CD4-positive, alpha-beta T cell treated with Interleukin-6 for 4 hours (primary cell): ENCODE measurements around the gene NFRKB.

Source experiments
- DNase-seq: peaks from one replicate; pipeline ENCODE4 v3.0.0-alpha.2; 2020; ENCODE audit warnings: mixed read lengths

Gene NFRKB

DNA sequence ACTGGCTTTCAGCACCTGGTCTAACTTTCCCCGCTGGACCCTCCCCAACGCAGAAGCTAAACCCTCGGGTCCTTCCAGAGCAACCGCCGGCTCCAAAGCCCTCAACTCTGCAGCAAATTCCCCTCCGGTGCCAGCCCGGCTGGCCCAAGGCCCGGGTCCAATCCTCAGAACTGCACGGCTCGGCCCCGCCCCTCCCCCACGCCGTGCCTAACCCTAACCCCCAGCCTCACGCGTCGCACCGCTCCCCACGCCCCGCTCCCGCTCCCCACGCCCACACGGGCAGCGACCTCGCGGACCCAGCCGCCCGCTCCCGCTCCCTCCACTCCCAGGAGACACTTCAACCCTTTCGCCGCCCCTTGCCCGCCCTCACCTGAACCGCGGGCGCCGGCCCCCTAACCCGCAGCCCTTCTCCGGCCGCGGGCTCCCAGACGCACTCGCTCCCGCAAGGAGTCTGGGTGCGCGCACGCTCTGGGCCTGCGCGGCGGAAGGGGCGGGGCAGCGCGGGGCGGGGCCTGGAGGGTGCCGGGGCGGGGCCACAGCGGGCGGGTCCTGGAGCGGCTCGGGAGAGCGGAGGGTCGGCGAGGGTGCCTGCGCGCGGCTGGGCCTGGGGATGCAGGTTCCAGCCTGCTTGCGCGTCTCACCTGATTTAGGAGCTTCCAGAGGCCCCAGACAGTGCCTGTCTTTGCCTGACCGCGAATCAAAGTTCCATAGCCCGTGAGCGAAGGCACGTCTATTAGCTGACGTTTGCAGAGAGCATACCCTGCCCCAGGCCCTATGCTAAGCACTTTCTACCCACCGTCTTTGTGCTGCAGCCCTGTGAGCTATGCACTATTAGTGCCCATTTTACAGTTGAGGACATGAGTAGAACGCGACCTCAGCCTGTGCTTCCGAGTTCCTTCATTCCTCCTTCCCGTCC lies at the start of gene NFRKB:
Gene NFRKB (minus strand): TSS at position 453 of the 916 bp plus-strand sequence. CDS start 2,729 bp downstream, outside the sequence.
- peak; percentile 87 for DNase-seq

DNA sequence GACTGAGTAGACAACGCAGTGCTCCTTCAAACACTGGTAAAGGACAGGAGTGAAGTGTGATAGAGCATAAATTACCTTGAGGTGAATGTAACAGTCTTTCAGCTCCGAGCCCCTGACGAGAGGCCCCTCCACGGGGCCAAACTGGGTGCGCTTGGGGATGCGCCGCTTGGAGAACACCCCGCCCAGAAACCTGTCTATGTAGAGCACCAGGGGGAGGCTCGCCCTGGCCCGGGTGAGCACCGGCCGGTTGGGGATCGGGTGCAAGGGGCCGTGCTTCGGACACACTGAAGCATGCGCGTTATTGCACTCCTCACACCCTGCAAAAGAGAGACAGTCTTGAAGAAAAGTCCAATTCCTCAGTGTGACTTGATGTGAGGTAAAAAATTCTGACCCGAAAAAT lies 49.3 kb upstream of the NFRKB start:
- DNase-seq = no peak

DNA sequence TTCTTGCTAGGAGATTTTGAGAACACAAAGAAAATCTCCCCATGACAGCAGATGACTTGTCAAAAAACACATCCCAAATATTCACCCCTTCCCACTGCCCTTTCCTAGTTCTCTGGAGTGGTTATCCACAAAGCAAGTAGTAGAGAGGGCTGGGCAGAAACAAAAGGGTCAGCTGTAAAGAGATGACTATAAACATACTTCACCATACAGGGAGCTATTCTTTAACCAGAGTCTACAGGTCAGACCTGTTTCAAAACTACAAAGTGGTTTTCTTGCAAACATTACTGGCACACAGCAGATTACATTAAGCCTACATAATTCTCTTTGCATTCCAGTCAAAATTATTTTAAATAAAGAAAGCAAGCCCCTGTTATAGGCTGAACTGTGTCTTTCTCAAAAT lies 47.7 kb upstream of the NFRKB start:
- DNase-seq = no peak

DNA sequence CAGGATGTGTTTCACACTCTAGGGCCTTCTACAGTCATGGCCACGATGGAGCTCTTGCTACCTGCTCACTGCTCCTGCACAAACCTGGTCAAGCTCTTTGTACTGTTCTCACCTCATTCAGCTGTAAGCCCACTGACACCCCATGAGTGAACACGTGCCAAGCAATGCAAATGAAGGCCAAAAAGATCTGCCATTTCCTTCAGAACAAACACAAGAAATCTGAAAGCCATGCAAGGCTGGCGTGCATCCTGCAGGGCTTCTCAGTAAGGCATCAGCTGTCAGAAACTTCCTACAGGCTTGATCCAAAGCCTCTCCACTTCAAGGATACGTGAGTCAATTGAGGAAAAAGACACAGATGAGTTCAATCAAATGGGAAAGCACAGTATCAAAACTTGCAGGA lies 44.1 kb upstream of the NFRKB start:
- DNase-seq = no peak

DNA sequence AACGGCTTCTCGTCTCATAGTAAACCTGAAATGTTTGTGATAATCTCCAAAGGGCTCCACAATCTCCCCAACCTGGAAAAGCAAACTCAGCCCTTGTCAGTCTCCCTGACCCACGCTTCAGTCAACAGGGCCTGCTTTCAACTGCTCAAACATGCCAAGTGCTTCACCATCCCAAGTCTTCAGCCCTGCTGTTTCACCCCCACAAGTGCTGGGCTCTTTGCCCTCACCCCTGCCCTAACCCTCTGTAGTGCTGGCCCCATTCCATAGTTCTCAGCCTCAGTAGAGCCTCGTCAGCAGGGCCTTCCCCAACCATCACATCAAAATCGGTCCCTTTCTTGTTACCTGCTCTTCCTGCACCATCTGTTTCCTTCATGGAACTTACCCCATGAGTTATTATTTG lies 43.4 kb upstream of the NFRKB start:
- DNase-seq = no peak

DNA sequence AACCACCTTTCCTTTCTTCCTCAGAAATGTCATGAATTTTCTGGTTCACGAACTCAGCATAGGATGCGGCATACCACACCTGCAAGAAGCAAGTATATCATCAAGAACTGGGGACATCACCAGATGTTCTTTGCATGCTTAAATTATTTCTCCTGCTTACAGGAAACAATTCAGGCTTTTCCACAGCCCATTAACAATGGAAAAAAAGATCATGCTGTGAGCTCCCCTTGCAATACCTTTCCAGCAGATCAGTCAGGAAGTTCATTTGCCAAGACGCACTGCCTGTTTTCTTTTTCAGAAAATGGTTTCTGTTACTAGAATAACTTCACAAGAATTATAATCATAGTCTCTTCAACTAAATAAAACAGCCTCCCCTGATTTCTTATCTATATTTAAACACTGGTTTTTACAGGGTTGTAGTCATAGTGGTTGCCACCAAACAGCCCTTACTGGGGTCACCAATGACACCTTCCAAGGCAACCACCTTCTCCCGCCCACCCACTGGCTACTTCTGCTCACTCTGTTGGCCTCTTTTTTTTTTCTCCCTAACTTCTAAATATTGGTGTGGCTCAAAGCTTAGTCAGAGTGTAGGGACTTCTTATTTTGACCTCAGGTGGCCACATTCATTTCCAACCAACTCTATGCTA lies 42.3 kb upstream of the NFRKB start:
- no peak for DNase-seq

DNA sequence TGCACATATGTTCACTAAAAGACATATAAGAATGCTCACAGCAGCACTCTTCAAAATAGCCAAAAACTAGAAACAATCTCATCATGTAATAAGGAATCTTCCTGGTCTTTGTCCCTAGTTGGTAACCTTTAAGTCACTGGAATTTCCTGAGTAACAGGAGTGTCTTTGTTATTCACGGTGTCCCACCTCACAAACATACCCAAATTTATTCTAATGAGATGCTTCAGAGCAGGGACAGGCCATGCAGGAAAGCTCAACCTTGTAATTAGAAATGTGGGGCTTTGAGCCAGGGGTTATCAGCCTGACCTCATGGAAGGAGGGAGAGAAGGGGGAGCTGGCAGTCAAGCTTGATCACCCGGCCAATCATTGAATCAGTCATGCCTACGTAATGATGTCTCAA lies 40.3 kb upstream of the NFRKB start:
- no peak for DNase-seq

DNA sequence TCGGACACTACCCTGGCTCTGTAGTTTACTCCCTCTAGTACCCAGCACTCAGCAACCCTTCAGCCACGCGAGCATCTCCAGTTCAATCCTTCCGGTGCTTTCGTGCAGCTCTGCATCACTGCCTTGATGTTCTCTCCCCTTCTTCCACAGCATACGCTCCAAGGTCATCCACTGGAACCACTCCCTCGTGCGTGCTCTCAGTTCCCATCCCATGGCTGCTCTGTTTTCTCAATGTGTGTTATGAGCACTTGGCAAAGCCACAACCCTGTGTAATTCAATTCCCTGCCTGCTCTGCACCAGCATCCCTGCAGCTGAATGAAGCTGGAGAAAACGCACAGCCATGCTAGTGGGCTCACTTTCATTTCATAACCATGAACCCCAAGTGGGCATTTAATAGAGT lies 38.5 kb upstream of the NFRKB start:
- no peak for DNase-seq

DNA sequence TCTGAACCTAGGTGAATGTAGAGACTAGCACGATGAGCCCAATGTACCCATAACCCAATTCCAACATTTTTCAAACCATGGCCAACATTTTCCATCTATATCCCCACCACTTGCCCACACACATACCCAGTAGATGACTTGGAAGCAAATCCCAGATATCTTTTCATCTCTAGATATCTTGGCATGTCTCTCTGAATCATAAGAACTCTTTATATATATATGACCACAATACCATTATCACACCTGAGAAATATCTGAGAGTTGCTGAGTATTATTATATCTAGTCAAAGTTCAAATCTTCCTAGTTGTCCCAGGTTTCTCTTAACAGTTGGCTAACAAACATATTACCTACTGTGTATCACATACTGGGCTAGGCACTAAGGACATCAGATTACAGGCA lies 37.9 kb upstream of the NFRKB start:
- DNase-seq = no peak

DNA sequence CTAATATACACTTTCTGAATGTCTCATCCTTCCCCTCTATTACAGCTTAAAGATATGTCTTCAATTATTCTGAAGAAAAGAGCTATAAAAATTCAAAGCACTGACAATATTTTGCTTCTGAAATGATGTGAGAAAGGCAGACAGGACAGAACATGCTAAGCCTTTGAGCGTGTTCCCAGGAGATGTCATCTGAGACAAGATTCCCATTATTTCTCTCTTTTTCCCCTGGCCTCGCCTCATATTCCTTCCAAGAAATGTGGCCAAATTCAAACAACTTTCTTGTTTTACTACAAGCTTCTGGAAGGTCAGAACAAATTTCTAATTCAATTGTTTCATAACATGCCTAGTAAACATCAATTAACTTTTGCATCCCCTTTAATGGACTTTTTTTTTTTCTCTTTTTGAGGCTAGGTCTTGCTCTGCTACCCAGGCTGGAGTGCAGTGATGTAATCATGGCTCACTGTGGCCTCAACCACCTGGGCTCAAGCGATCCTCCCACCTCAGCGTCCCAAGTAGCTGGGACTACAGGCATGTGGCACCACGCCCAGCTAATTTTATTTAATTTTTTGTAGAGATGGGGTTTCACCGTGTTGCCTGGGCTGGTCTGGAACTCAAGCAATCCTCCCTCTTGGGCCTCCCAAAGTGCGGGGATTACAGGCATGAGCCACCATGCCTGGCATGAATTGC lies 37.1 kb upstream of the NFRKB start:
- DNase-seq = no peak

DNA sequence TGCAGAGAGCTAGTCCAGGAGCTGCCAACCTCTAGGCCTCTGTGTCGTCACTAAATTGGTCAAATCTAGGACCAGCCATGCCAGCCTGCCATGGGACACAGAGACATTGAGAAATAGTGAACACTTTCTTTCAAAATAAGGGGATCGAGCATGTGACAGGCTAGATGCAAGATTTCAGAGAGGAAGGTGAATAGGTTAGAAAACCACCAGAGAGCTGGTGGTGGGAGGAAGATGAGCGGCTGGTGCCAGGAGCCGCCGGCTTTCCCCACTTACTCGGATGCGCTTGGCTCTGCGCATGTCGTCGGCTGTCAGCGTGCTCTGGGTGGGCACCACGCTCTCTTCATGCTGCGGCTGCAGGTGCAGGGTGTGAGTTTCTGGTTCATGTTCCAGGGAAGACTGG lies 35.4 kb upstream of the NFRKB start:
- DNase-seq = no peak

DNA sequence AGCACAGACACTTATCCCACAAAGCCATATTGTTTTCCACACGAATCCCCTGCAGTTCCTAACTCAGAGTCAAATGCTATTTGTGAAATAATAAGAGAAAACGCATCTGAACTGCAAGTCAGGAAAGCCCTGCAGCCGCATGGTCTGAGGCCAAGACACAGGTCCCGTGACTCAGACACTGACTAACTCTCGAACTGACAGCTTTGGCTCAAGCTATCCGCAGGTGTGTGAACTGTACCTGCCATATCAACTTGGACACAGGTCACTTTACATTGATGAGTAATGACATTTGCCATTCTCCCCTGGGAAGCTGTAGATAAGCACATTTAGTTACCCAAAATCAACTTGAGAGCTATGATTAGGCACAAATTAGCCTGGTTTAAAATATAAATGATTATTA lies 34.9 kb upstream of the NFRKB start:
- DNase-seq = no peak

DNA sequence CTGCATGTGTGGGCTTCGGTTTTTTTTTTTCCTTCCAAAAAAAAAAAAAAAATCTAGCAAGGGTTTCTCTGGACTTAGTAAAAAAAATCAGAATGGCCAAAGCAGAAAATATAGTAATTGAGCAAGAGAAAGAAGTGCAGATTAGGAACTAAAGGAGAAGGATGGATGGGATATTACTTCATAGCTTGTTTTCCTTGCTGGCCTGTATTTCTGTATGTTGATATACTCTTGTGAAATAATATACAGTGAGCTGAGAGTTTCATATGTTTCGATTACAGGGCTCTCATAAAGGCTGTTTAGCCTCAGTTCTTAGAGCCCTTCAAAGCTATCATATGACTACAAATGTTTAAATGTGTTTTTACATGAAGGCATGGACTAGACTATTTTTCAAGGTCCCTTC lies 34.3 kb upstream of the NFRKB start:
- DNase-seq = no peak

DNA sequence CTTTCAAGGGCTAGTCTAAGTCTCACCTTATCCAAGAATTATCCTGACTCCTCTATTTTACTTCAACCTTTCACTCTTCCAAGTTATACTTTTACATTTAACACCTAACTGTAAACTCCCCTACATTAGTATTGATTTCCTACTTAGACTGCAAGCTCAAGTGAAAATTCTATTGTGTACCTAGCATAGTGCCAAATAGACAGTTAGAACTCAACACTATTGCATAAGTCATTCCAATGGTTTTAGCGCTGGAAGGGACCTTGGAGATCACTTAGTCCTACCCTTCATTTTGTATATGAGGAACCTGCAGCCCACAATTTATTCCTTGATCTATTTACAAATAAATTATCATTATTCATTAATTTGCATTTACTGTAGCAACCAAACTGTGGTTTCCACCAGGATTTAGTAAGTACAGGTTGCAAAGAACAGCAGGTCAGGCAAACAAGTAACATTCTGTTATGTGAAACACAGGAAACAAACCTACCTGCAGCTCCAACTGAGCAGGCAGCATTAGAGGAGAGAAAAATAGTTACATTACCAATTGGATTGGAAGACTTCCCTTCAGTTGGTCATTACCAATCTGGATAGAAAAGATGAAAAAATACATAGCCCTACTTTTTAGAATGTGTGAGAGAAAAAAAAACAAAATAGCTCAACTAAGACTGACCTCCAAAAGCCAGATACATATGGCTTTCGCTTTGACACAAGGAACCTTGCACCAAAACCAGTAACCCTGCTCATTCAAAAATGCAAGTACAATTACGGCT lies 33.7 kb upstream of the NFRKB start:
- no peak for DNase-seq

DNA sequence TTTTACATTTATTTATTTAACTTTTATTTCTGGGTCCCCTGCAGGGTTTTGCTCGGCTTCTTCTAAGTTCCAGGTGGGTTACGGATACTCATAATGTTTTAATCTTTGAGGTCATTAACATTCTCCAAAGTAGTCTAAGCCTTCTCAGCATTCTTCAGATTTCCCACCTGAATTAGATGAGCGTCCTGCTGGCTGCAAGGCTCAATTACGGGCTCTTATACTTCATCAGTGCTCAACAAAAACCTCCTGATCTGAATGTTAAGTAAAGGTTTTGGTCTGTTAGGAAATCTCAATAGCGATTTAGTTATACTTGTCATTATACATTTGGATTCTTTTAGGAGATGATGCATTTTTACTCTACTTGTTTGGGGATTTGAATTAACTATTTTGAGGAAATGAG lies 27.3 kb upstream of the NFRKB start:
- no peak for DNase-seq

DNA sequence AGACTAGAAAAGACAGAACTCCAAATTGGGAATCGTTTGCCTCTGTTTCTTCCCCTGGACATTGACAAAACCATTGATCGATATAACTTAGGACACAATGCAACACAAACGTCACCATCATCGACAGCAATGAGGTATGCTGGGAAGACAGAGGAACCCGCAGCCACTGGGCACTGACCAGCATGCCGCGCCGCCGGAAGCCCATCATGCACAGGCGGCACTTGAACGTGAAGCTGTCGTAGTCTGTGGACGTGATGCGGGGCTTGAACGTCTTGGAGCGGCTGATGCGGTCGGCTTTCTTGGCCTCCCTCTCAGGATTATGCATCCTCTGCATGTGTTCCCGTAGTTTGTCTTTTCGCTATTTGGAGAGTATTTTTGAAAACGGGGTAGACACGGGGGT lies 23.0 kb upstream of the NFRKB start:
- no peak for DNase-seq

DNA sequence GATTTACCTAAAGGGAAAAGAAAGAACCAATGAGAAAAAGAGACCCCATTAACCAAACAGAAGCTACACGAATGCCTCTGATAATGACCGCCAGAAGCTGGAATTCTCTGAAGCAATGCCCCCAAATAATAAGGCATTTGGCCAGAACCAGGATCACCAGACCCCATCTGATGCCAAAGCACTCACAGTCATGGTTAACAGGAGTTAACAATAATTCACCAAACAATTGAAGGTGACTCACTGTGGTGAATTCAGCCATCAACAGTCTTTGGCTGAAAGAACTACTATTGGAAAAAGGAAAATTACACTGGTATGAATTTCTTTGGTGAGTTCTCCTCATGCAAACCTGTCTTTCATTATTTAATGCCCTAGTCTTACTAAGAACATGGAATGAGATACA lies 21.9 kb upstream of the NFRKB start:
- no peak for DNase-seq

DNA sequence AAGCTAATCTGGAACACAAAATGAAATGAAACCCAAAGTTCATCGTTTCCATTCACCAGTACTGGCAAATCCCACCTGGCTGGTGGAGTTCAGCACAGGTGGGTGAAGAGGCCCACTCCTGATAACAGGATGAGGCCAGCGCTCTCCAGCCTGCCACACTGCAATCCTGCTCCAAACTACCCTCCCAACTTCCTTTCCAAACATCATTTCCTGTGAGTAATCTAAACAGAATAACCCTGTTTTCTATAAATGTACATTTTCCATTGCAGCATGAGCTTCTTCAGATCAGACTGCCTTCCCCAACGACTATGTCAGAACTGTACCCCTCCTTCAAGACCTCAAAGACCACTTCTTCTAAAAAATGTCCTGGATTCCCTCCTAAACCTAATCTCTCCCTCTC lies 15.9 kb upstream of the NFRKB start:
- DNase-seq = no peak

DNA sequence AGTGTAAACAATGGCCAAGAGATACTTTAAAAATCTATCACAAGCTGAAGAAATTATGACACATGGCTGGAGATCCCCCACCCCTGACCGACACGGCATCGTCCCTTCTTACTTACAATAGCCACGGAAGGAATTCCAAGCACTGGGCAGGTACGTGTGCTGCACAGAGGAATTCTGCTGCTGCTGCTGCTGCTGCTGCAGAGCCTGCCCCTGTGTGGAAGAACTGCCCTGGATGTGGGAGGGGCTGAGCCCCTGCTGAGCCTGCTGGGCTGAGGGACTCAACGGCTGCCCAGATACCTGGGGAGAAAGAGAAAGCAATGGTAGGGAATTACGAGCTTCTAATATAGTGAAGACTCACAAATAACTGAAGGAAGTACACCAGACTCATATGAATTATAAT lies 15.0 kb upstream of the NFRKB start:
- no peak for DNase-seq

DNA sequence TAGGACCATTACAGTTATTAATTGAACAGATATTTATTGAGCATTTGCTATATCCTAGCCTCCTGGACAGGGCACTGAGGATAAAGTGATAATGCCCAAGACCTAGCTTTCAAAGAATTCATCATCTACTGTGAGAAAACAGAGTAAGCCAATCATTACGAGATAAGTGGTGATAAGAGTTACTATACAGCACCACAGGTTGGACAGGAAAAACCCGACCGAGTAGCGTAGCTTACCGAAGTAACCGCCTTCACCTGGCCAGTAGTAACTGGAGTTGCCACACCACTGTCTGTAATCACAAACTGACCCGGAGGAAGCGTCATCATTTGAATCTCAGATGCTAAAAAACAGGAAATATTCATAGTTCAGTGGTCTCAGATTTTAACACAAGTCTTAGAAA lies 10.0 kb upstream of the NFRKB start:
- no peak for DNase-seq

DNA sequence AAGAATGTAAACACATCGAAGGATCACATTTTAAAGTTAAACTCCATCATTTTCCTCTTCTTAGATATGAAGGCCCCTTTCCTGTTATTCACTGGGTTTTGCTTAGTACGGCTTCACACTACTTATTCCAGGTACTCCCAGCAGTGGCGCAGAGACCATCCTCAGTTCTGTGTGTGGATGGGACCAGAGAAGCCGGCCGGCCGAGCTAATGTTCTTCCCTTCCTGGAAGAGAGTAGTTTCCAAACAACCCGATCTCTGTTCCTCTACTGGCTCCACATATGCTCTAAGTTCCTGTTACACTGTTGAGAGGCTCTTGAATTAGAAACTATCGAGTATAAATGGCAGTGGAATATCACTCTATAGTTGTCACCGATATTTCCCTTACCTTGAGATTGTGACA lies 684 bp upstream of the NFRKB start:
- no peak for DNase-seq

DNA sequence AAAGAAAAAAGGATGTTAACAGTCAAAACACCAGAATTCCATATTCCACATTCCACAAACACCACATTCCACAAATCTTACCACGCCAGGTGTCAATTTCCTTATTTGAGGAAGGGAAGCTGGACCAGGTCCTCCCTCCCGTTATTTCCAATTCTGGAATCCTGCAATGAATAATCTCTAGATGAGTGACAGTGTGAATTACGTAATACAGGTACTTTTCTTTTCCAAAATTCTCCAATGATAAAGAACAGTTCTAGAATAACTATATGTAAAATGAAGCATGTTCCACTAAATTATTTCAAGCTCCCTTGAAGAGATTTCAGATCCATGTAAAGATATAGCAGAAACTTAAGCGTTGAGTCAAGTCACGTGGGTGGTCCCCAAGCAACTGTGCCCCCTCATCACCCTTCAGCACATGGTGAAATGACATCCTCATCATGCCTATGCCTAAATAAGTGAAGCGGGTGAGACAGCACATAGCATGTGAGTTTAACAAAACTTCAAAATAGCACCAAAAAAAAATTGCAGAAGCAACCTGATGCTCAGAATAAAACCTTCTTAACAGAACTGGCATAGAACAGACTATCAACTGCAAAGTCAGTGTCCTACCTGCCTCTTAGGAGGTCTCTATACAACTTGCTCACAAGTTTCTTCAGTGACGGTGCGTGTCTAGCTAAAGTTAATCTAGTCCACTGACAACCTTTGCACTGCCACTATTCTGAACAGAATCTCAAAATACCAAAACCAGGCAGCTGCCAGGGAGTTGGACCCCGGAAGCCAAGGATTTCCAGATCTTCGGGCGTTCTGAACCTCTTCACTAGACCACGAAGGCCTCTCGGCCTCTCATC lies 876 bp downstream of the NFRKB start:
- DNase-seq = no peak
